Endodermal cell (in vitro differentiated cells): ENCODE measurements around the gene NDUFA8. TPM values are rescaled to one million over a fixed set of nuclear protein-coding genes. Genes with fewer than 3 reads are reported as not detected.
A peak's percentile ranks its signal among the peaks of the same experiment; 100 is the strongest.

Experiments used
- DNase-seq: peaks from one replicate; pipeline ENCODE4 v3.0.0-alpha.2; 2017
- H3K27ac ChIP-seq: 2 replicates; pipeline ENCODE4 v1.5.1; 2013; ENCODE audit warnings: mild to moderate bottlenecking, low read depth, low read length, moderate library complexity
- H3K27me3 ChIP-seq: 2 replicates; pipeline ENCODE4 v1.6.1; 2013; ENCODE audit warnings: mild to moderate bottlenecking, low read length, moderate library complexity; ENCODE audit not compliant: insufficient read depth, control insufficient read depth, poor library complexity, severe bottlenecking
- H3K36me3 ChIP-seq: 2 replicates; pipeline ENCODE4 v1.7.0; 2013; ENCODE audit warnings: mild to moderate bottlenecking, low read length, moderate library complexity; ENCODE audit not compliant: control insufficient read depth, insufficient read depth
- H3K4me1 ChIP-seq: one replicate; pipeline ENCODE4 v1.7.0; 2013; ENCODE audit warnings: low read length; ENCODE audit not compliant: control insufficient read depth, insufficient read depth
- H3K4me3 ChIP-seq: 2 replicates; pipeline ENCODE4 v1.5.1; 2013; ENCODE audit warnings: mild to moderate bottlenecking, low read length, moderate library complexity
- H3K9ac ChIP-seq: 2 replicates; pipeline ENCODE4 v1.6.1; 2013; ENCODE audit warnings: mild to moderate bottlenecking, low read length, moderate library complexity; ENCODE audit not compliant: poor library complexity, severe bottlenecking; ENCODE audit errors: extremely low read depth
- H3K9me3 ChIP-seq: 2 replicates; pipeline ENCODE4 v1.6.1; 2013; ENCODE audit warnings: mild to moderate bottlenecking, low read length, moderate library complexity; ENCODE audit not compliant: control insufficient read depth
- H3K27ac Mint-ChIP-seq: 2 replicates; pipeline ENCODE4 v1.8.0; 2020; ENCODE audit warnings: mixed read lengths
- H3K27me3 Mint-ChIP-seq: 2 replicates; pipeline ENCODE4 v1.8.0; 2021; ENCODE audit warnings: mild to moderate bottlenecking, mixed read lengths; ENCODE audit not compliant: insufficient read depth
- H3K36me3 Mint-ChIP-seq: 2 replicates; pipeline ENCODE4 v1.8.0; 2020; ENCODE audit warnings: low read depth, mixed read lengths
- H3K4me1 Mint-ChIP-seq: 2 replicates; pipeline ENCODE4 v1.8.0; 2020; ENCODE audit warnings: mixed read lengths
- H3K4me3 Mint-ChIP-seq: 2 replicates; pipeline ENCODE4 v1.8.0; 2020; ENCODE audit warnings: mild to moderate bottlenecking, moderate library complexity, mixed read lengths
- H3K9me3 Mint-ChIP-seq: 2 replicates; pipeline ENCODE4 v1.8.0; 2020; ENCODE audit warnings: mild to moderate bottlenecking, mixed read lengths
- WGBS, 2 experiments: methylation state at CpG; one replicate each; pipeline versions ENCODE4 v1.1.5 to v1.1.7; 2013; ENCODE audit warnings: missing lambda C conversion rate in 2 of 2, mixed read lengths in 1 of 2; ENCODE audit not compliant: insufficient coverage in 1 of 2, insufficient read length in 1 of 2; 5-methylcytosine and 5-hydroxymethylcytosine counted together
- microRNA-seq: library from miRNA; unstranded; fragments of <30 nt; microRNA quantifications from one replicate; pipeline ENCODE4 v1.2.0, GENCODE V29; 2020; ENCODE audit warnings: borderline microRNAs expressed
- total RNA-seq, 2 donors: library from RNA; stranded (reverse); fragmentation: NEBNext Ultra II Directional in 1 of 2; extraction: Animal tissue kit (Norgen Biotek cat#: 25700) in 1 of 2; gene quantifications; 2 replicates in 1 of 2; 3 replicates in 1 of 2; pipeline ENCODE4 v1.2.1, GENCODE V29; 2021
- TF ChIP-seq, protein P1 (sequence below): fragments of 200-600 bp; sonication (generic); conservative IDR thresholded peaks from 2 replicates; pipeline ENCODE4 v1.5.0; 2021; ENCODE audit warnings: antibody characterized with exemption, mild to moderate bottlenecking

NDUFA8 gene
- total RNA-seq, 2 donors from 2014 or later: 65.8 to 67.8 TPM

DNA sequence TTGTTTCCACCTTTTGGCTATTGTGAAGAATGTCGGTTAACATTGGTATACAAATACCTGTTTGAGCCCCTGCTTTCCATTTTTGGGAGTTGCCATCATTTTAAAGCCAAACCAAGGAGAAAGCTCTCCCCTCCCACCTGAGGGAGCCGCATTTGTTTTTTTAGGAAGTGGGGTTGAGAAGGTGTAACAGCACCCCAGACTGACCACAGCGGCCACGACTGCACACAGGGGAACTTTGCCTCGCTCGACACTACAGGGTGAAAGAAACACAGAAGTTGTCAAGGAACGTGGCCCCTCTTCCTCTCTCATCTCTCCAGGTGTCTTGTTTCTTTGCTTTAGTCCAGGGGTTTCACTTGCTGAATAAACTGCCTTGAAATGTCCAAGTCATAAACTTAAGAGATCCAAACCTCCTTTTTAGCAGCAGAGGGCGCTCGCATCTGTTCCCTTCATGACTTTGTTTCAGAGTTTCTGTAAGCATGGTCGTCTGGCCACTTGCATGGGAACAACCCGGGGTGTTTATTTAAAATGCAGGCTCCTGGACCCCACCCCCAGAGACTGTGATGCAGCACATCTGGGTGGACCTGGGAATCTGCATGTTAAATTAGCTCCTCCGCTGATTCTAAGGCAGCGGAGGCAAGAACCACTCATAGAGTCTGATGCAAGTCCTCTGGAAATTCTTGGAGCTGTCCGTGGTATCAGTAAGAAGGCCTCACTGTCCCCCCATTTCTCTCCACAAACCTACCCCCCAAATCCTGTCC is 64.4 kb downstream of the NDUFA8 start:
- H3K9ac ChIP-seq: no peak overlapping the region
- no peak overlapping the region for H3K4me3 ChIP-seq
- no peaks in the 10 kb centered on the region for H3K9me3 ChIP-seq
- no peaks in the 10 kb centered on the region for H3K9me3 Mint-ChIP-seq
- no peaks in the 10 kb centered on the region for H3K36me3 ChIP-seq
- H3K27me3 ChIP-seq: peaks cover 51% of the 10 kb centered on the region
- peak; percentile 83 for DNase-seq
- H3K27ac ChIP-seq: no peak overlapping the region
- no peaks in the 10 kb centered on the region for H3K36me3 Mint-ChIP-seq
- no peaks in the 10 kb centered on the region for H3K4me1 ChIP-seq
- H3K4me3 Mint-ChIP-seq: no peak overlapping the region
- peaks cover 41% of the 10 kb centered on the region for H3K27me3 Mint-ChIP-seq
- peaks cover 13% of the 10 kb centered on the region for H3K4me1 Mint-ChIP-seq
- 14 to 30% methylated on average over 10 to 14 of the region's 14 CpGs for WGBS, 2 experiments
- H3K27ac Mint-ChIP-seq: no peak overlapping the region
- TF ChIP-seq, protein P1, sequence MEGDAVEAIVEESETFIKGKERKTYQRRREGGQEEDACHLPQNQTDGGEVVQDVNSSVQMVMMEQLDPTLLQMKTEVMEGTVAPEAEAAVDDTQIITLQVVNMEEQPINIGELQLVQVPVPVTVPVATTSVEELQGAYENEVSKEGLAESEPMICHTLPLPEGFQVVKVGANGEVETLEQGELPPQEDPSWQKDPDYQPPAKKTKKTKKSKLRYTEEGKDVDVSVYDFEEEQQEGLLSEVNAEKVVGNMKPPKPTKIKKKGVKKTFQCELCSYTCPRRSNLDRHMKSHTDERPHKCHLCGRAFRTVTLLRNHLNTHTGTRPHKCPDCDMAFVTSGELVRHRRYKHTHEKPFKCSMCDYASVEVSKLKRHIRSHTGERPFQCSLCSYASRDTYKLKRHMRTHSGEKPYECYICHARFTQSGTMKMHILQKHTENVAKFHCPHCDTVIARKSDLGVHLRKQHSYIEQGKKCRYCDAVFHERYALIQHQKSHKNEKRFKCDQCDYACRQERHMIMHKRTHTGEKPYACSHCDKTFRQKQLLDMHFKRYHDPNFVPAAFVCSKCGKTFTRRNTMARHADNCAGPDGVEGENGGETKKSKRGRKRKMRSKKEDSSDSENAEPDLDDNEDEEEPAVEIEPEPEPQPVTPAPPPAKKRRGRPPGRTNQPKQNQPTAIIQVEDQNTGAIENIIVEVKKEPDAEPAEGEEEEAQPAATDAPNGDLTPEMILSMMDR: peak; percentile 84

Small RNAs within 50 kb of the gene (microRNA-seq; reads per million reads assigned to microRNA genes)
- gene MIR4478: not detected

Other genes starting within 250 kb of the NDUFA8 start
- gene TTLL11, start 66.5 kb downstream of the NDUFA8 start, total RNA-seq: under 1 TPM in 1 of 2 donors, not detected in 1; 0.68 TPM
- under 1 TPM in 1 of 2 donors, not detected in 1; 0.81 TPM for gene MORN5, start 129 bp upstream of the NDUFA8 start, total RNA-seq
- under 1 TPM in 1 of 2 donors, not detected in 1; 0.37 TPM for gene LHX6, start 69.2 kb upstream of the NDUFA8 start, total RNA-seq
- gene RBM18, start 105.1 kb upstream of the NDUFA8 start, total RNA-seq: 10 to 100 TPM; 15.7 to 17.3 TPM
- 10 to 100 TPM; 25.8 to 27.6 TPM for gene MRRF, start 105.1 kb upstream of the NDUFA8 start, total RNA-seq
- 1 to 10 TPM in 1 of 2 donors, under 1 TPM in 1; 0.84 to 1.1 TPM for gene PTGS1, start 211.2 kb upstream of the NDUFA8 start, total RNA-seq